ENCODE data around the gene FRK. TPM values are rescaled to one million over a fixed set of nuclear protein-coding genes. Genes with fewer than 3 reads are reported as not detected.

The FRK gene
- total RNA-seq, 4 donors from 2014 or later: 0.44 to 1.3 (median 0.63) TPM

GRCh38 chr6:116003668-116004067 is 57.0 kb downstream of the FRK start:
- no peak for TF ChIP-seq CTCF (IDR thresholded peaks at IDR 0.05; ENCODE audit: low read depth)

- no peak for TF ChIP-seq CTCF (IDR thresholded peaks at IDR 0.05; ENCODE audit: low read depth)
These were observed 57.9 kb downstream of the FRK start for GRCh38 chr6:116002756-116003155.

GRCh38 chr6:115999235-115999634 is 61.5 kb downstream of the FRK start:
- no peak for TF ChIP-seq CTCF (IDR thresholded peaks at IDR 0.05; ENCODE audit: low read depth)

GRCh38 chr6:115997990-115998585 is 62.6 kb downstream of the FRK start:
- TF ChIP-seq CTCF (IDR thresholded peaks at IDR 0.05; ENCODE audit: low read depth): no peak

- no peak for TF ChIP-seq CTCF (IDR thresholded peaks at IDR 0.05; ENCODE audit: low read depth)
These were observed 74.7 kb downstream of the FRK start for GRCh38 chr6:115986026-115986425.

GRCh38 chr6:115984809-115985208 is 75.9 kb downstream of the FRK start:
- TF ChIP-seq CTCF (IDR thresholded peaks at IDR 0.05; ENCODE audit: low read depth): no peak

GRCh38 chr6:115983998-115984397 is 76.7 kb downstream of the FRK start:
- no peak for TF ChIP-seq CTCF (IDR thresholded peaks at IDR 0.05; ENCODE audit: low read depth)
